NCI-H2227 (cell line): ENCODE data around the gene CRIP1.

Experiments
- DNase-seq: peaks from one replicate; lab custom pipeline; 2025; ENCODE audit not compliant: unreplicated experiment; lab: John Stamatoyannopoulos, UW

Gene CRIP1

DNA sequence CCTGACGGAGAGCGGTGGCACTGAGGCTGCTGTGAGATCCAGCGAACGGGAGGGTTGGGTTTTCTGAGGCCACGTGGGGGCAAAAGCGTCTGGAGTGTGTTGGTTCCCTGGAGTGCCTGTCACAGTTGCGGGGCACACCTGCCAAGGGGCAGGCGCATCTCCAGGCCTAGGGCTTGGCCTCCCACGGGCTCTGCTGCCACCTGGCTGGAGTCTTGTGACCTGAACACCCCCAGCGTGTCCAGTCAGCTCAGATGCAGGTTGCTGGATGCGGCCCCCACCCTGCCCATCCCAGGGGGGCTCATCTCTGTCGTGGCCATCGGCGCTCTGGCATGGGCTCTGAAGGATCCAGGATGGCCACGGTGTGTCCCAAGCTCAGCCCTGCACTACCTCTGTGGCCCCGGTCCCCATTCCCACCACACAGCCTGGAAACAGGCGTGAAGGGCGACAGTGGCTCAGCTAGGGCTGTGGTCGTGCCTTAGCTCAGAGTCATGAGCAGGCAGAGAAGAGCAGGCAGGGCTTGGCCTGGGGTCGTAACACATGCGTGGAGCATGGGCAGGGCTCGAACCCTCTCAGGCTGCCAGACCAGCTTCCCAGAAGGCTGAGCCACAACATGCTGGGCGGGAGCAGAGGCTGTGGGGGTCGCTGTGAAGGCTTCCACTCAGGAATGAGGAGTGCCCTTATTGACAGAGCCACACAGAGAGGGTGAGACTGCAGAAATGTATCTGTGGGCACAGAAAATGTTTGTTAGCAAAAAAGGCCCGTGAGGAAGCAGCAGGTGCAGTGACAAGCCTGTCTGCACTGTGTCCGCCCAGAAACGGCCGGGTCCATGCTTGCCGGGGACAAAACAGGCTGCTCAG lies 35.6 kb upstream of the CRIP1 start:
- DNase-seq: no peak

DNA sequence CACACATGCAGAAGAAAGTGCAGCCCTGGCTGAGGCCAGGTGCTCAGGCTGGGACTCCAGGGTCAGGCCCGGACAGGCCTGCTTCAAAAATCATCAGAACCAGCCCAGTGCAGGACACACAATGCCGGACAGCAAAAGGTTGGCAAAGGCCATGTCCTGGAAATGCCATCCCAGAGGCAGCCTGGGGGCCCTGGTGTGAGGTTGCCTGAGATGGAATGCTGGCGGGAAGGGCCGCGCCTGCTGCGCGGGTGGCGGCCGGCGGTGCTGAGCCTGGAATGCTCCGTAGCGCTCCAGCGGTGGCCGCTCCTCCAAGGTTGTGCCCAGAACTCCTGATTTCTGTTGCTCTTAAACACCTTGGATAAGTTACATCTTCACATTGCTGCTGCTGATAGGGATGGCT lies 33.7 kb upstream of the CRIP1 start:
- no peak for DNase-seq

DNA sequence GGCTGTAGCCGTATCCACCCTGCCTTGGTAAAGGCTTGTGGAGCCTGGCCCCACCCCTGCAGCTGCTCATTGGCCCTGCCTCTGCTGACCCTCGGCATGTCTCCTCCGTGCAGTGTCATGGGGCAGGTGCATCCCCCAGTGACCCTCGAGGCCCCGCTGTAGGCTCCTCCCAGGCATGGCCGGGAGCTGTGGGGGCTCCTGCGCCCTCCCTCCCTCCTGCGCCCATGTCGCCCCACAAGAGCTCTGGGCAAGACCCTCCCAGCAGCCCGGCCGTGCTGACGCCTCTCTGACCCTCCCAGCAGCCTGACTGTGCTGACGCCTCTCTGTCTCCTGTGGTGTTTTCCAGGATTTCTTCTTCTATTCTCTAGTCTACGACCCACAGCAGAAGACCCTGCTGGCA lies 32.8 kb upstream of the CRIP1 start:
- no peak for DNase-seq

DNA sequence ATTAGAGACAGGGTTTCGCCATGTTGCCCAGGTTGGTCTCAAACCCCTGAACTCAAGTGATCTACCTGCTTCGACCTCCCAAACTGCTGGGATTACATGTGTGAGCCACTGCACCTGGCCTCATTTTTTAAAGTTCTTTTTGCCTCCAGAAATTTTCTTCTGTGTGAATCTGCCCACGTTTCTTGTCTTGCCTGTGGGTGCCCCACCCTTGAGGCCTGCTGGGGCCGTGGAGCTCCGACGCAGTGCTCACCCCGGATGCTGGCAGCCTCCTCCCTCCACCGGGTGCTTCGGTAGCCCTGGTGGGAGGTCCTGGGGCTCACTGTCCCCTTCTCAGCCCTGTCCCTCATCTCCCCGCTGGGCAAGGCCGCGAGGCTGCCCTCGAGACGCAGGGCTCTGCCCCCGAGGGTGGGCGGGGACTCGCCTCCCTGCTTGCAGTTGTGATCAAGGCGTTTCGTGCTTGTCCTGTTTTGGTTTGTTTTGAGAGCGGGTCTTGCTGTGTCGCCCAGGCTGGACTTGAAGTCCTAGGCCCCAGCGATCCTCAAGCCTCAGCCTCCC lies 31.5 kb upstream of the CRIP1 start:
- DNase-seq: no peak

DNA sequence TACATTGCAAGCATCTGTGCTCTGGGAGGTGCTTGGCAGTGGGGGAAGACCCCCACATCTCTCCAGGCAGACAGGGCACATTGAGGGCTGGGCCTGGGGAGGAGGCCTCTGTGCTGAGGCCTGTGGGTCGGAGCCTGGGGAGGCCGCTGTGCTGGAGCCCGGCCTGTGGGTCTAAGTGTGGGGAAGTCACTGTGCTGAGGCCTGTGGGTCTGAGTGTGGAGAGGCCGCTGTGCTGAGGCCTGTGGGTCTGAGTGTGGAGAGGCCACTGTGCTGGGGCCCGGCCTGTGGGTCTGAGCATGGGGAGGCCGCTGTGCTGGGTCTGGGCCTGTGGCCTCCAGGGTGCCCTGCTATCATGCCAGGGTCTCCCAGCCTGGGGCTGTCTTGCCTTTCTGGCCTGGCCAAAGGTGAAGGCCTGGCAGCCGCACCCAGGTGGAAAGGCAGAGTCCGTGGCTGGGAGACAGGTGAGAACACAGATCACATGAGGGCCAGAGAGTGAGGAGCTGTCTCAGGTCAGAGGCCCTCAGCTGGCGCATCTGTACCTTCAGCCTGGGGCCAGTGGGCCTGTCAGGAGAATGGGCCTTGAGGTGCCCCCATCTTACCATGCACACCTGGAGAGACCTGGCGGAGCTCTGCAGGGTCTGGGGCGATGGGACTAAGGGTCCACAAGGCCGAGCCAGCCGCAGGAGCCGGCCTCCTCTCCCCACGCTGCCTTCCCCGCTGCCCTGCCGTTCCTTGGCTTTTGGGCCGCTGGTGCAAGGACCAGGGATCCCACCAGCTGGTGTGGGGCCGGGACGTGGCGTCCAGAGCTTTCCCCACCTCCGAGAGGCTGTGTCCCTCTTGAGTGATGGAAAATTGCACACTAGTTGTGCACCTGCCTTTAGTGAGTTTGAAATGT lies 30.7 kb upstream of the CRIP1 start:
- DNase-seq: no peak

DNA sequence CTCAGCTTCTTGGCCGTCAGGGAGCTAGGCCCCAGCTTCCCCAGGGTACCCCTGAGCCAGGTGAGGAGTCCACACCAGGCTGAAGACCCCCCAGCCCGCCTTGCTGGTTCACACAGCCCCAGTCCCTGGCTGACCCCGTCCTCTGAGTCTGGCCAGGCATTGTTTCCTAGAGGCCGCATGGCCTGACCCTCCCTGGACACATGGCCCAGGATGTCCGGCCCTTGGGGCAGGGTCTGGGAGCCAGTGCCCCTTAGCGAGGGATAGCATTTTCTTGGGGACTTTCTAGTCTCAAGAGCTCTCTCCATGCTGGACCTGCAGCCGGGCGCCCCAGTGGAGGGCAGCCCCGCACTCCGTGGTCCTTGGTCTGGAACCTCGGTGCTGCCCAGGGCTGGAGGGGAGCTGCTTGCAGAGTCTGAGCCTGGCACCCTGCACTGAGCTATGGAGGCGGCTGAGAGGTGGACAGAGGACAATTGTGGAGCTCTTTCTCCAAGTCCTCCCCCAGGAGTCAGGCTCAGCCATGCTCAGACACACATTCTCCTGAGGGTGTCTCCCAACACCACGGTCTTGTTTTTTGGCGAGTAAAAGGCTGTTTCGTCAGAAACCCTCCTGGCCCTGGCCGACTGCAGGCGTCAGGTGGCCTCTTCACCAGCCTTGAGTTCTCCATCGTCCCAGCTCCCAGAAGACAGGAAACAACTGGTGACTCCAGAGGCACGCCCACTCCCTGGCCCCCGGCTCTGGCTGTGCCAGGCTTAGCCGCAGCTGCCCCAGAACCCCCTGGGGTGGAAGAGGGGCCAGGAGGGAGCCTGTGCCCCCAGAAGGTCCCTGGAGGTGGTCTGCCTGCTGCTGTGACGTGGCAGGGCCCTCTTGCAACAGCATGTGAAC lies 29.7 kb upstream of the CRIP1 start:
- DNase-seq: no peak

DNA sequence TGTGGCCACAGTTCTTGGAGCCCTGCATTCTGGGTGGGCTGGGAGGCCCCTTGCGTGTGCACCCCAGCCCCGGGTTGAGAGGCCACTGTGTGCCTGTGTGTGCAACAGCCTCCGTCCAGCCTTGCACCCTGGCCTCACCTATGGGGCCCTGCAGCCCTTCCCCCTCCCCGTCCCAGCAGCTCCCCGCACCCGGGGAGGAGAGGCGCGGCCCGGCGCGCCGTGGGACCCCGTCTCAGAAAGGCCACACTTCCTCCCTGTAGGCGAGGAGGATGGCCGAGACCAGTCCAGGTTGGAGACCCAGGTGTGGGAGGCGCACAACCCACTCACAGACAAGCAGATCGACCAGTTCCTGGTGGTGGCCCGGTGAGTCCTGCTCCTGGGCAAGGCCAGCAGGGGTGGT lies 28.7 kb upstream of the CRIP1 start:
- no peak for DNase-seq

DNA sequence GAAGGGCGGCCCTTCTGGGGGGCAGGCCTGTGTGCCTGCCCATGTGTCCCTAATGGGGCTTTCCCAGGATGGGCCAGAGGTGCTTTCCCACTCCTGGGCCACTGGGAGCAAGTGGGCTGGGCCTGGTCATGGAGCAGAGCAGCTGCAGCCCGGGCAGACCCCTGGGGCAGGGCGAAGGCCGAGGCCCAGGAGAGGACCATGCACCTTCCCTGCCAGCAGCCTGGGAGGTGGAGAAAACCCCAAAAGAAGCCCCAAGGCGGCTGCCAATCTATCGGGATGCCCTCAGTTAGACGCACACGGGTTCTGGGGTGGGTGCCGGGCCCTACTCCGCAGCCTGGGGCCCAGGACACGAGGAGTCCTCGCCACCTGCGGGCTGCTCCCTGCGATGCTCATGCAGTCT lies 28.1 kb upstream of the CRIP1 start:
- no peak for DNase-seq

DNA sequence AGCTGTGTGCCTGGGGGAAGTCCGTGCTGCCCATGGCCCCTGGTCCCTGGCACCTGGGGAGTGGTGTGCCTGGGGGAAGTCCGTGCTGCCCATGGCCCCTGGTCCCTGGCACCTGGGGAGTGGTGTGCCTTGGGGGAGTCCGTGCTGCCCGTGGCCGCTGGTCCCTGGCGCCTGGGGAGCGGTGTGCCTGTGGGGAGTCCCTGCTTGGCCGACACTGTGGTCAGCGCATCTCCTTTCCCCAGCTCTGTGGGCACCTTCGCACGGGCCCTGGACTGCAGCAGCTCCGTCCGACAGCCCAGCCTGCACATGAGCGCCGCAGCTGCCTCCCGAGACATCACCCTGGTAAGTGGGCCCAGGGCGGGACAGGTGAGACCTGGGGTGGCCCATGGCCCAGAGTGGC lies 26.6 kb upstream of the CRIP1 start:
- no peak for DNase-seq

DNA sequence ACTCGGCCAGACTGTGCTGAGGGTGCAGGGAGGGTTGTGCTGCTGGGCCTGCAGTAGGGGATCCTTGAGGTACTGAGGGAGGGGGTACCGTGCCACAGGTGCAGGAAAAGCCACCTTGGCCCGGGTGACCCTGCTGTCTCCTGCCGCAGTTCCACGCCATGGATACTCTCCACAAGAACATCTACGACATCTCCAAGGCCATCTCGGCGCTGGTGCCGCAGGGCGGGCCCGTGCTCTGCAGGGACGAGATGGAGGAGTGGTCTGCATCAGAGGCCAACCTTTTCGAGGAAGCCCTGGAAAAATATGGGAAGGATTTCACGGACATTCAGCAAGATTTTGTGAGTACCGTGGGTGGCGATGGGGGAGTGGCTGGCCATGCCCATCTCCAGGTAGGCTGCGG lies 26.1 kb upstream of the CRIP1 start:
- no peak for DNase-seq

DNA sequence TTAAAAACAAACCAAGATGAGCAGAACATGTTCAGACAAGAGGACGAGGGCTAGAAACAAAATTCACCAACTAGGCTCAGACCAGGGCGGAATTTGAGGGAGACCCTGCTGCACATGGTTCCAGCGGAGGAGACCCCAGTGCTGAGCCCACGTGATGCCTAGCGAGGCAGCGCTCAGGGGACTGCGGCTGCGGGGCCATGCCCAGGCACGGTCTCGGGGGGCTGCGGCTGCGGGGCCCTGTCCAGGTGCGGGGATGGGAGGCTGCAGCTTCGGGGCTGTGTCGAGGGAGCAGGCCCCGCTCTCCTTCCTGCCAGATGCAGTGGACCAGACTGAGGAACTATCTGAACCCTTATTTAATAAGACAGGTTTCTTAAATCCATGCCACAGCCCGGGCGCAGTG lies 24.8 kb upstream of the CRIP1 start:
- no peak for DNase-seq

DNA sequence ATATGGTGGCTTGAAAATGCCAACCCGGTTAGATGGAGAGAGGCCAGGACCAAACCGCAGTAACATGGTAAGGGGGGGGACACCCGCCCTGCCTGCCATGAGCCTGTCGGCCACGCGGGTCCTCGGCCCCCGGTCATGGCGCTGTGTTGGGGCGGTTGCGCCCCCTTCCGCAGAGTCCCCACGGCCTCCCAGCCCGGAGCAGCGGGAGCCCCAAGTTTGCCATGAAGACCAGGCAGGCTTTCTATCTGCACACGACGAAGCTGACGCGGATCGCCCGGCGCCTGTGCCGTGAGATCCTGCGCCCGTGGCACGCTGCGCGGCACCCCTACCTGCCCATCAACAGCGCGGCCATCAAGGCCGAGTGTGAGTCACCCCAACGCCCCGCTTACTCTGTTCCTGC lies 22.2 kb upstream of the CRIP1 start:
- DNase-seq: no peak

DNA sequence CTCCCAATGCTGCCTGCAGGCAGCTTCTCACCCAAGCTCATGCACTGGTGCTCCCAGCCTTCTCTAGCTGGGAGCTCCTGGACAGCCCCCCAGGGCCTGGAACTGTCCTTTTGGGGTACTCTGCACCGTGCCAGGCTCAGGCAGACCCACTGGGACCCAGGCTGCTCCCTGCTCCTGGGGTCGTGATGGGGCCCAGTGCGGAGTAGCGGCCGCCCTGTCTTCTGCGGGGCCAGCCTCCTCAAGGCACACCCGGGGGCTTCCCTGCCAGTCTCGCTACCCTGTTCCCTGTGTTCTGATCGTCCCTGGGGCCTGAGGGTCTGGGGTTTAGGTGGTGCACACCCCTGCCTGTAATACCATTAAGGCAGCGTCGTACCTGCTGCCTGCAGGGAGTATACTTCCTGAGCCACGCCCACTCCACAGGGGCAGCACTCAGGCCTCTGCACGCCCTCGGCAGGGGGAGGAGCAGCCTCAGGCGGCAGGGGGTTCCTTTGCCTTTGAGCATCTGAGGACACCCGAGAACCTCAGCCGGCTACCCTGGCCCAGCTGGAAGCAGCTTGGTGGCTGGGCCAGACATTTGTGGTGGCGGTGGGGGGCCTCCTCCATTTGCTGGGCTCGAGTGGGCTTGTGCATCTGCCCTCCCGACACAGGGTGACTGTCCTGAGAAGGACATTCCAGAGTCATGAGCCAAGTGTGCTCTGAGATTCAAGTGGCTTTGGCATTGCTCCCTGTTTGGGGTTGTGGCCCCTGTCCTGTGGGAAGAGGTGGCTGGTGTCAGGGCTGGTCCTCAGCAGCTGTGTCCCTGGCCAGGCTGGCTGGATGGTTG lies 21.3 kb upstream of the CRIP1 start:
- no peak for DNase-seq

DNA sequence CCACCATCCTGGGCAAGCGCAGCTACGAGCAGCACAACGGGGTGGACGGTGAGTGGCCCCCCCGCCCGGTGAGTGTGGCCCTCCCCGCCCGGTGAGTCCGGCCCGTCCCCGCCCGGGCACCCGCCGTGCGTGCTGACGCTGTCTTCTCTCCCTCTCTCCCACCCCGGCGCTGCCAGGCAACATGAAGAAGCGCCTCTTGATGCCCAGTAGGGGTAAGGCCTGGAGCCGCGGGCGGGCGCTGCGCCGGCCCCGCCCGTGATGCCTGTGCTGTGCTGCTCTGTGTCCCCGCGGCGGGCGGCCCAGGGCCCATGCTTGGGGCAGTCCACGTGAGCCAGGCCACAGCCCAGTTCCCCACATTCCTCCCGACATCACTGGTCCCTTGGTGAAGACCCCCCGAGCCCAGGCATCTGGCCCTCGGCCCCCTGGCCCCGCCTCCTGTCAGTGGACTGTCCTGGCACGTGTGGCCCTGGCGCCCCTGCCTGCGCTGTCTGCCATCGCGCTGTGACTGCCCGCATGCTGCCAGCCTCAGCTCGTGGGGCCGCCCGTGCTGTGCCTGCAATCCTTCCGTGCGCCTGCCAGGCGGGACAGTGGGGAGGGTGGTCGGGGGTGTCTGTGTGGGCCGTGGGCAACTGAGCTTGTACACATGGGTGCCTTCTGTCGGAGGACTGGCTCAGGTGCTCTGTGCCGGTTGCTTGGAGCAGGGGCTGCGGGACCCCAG lies 20.0 kb upstream of the CRIP1 start:
- no peak for DNase-seq

DNA sequence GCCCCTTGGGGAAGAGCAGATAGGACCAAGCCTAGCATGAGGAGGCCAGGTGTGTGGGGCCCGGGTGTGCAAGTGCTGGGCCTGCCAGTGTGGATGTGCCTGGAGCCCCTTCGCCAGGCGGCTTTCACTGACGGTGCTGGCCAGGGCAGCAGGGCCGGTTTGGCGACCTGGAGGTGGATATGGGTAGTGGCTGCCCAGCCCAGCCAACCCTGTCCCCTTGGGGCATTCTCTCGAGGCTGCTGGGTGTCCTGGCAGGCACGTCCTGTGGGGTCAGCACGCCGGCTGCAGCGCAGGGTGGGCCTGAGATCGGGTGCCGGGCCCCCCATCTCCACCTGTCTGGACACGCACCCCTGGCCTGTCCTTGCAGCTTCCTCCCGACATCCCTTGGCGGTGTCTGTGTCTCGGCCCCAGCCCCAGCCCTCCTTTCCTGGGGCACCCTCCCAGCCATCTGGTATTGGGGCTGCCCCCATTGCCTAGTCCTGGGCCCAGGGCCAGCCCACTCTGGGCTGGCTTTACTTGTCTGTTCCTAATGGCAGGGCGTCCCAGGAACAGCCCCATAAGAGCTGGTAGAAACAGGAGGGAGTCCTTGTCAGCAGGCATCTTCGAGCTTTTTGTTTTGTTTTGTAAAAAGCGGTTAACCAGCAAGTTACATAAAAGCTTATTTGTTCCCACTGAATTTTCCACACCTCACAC lies 19.3 kb upstream of the CRIP1 start:
- DNase-seq: no peak

DNA sequence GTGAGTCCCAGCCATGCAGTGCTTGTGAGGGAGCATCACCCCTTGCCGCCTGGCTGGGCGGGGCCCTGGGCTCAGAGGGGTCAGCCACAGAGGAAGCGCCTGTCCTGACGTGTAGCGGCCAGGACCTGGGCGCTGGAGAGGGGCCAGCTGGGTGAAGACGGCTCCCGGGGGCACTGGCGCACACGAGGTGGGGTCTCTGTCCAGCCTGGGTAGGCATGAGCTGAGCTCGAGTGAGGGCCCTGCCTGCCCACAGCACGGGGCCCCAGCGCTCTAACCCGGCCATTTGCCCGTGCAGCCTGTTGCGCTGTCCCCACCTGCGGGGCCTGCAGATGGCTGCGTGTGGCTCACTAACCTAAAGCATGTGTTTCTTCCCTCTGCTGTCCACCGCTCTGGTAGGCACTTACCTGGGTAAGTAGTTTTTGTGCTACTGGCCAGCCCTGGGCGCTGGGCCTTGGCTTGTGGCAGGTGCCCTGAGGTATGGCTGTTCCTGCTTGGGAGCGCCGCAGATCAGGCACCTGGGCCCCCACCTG lies 18.7 kb upstream of the CRIP1 start:
- no peak for DNase-seq

DNA sequence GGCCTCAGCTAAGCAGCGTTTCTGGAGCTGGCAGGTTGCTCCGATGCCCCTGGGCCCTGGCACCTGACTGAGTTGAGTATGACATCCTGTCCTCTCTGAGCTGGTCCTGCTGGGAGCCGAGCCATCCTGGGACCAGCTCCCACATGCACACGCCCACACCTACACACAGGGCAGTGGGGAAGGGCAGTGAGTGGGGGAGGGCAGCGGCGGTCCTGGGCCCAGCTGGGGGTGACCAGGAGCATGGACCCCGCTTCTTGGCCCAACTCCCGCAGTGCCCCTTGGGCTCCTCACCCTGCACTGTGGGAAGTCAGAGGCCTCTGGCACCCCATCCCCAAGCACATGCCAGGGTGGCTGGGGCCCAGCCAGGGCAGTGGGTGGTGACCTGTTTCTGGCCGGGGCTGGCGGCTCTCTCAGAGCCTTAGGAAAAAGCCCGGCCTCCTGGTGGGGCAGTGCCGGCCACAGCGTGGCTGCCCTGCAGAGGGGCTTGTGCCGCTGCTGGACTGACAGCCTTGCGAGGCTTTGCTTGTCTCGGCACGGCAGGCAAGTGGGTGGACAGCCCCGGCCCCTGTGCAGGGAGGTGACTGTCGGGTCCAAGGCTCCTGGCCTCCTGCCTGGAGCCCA lies 18.0 kb upstream of the CRIP1 start:
- no peak for DNase-seq
